Heart left ventricle (tissue), 13 donors: Measurements from ENCODE around the gene GCA.

ENCODE experiments used
- POLR2A ChIP-seq, 2 donors: fragments of 450-650 bp; IDR thresholded peaks; one replicate each; pipeline ENCODE4 v1.6.1; 2017; ENCODE audit warnings: antibody characterized with exemption in 2 of 2, mild to moderate bottlenecking in 2 of 2, moderate library complexity in 2 of 2
- TF ChIP-seq, protein P1 (sequence below), 12 donors: fragments of 200-600 bp; sonication (generic) in 4 of 12; IDR thresholded peaks; one replicate each; pipeline versions ENCODE4 v1.5.0 to v1.8.0; 2018 to 2022; ENCODE audit warnings: antibody characterized with exemption in 12 of 12, mild to moderate bottlenecking in 5 of 12
- donor health status: ischemic (EF 13 %, LVEDD 7.1; RV severe dilation, severe dysfunction).
- donor health status: DM: no; HTN: yes; CAD: no.
- donor health status: DM: no; HTN: no; CAD: no.
- donor health status: ischemic (EF 25% LVEDD 6.9; RV normal size, moderate dysfunction).
- donor health status: ischemic (EF 25% LVEDD 5.7; RV mildly dilated, moderate dysfunction).
- donor health status: ischemic (EF 35%, LVEDD 5.7; RV mildly dilated, moderate dysfunction).
- donor health status: nonischemic (EF 11% LVEDD 7.7; RV severe dilation, severe dysfunction).
- donor health status: DM: yes; HTN: yes; CAD: no.
- donor health status: PGD.
- donor health status: ischemic (EF 29% LVEDD 5.4; RV normal size, mild dysfunction).
- donor health status: nonischemic (EF 23%, LVEDD 6.1; RV moderate dilation, normal function).

DNA sequence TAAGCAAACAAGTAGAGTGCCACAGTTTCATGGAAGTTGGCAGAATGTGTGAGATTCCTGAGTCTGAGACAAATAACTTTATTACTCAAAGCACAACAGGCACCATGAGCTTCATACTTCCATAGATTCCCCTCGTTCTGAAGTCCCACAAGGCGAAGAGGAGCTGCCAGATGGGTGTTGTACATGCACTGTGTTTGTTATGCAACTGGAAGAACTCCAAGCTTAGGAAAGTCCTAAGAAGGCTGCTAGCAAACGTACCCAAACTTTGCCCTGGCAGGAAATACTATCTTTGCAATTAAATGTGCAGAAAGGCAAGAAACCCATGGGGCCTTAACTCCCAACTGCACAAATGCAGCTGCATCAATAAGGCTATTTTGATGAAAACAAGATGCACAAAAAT is 1.6 kb upstream of the GCA start:
- TF ChIP-seq, protein P1, sequence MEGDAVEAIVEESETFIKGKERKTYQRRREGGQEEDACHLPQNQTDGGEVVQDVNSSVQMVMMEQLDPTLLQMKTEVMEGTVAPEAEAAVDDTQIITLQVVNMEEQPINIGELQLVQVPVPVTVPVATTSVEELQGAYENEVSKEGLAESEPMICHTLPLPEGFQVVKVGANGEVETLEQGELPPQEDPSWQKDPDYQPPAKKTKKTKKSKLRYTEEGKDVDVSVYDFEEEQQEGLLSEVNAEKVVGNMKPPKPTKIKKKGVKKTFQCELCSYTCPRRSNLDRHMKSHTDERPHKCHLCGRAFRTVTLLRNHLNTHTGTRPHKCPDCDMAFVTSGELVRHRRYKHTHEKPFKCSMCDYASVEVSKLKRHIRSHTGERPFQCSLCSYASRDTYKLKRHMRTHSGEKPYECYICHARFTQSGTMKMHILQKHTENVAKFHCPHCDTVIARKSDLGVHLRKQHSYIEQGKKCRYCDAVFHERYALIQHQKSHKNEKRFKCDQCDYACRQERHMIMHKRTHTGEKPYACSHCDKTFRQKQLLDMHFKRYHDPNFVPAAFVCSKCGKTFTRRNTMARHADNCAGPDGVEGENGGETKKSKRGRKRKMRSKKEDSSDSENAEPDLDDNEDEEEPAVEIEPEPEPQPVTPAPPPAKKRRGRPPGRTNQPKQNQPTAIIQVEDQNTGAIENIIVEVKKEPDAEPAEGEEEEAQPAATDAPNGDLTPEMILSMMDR (IDR thresholded peaks at IDR 0.05), result no peak
- no peak for TF ChIP-seq POLR2A (IDR thresholded peaks at IDR 0.05)
